ENCODE data around the gene HMGN2. TPM values are rescaled to one million over a fixed set of nuclear protein-coding genes. Genes with fewer than 3 reads are reported as not detected.

HMGN2 gene
- total RNA-seq, 4 donors from 2014 or later = 68.2 to 136 (median 88.4) TPM

DNA sequence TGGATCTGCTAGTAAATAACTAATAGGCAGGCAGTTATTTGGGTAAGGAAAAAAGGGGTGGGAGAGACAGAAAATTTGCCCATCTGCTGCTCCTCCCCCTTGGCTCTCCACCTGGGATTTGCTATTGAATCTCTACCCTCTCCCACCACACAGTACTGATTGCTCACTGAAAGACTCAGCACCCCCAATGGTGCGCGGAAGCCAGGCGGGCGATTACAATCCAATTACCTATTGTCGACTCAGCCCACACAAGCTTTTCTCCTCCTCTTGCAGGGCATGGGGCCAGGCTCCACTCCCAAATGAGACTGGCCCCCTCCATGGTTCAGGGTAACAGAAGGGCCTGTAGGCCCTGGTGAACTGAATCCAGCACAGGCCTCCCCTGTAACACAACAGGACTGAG is 2.7 kb upstream of the HMGN2 start:
- in situ Hi-C loops (cut with MboI; ENCODE audit: low sequenced_read_pairs in 4 of 4) = no loop called here
- no peak for ATAC-seq
- Histone ChIP-seq H3K4me3 (no peak overlapping the region), H3K4me1 (peaks cover 29 to 31% of the 10 kb centered on the region in 2 donors), H3K9me3 (no peaks in the 10 kb centered on the region), H3K27ac (peak overlapping the region in 1 of 4 donors; percentile 45), H3K27me3 (no peaks in the 10 kb centered on the region), H3K36me3 (peaks cover 3 to 38% of the 10 kb centered on the region in 2 donors)
- DNase-seq = no peak
- TF ChIP-seq POLR2A (IDR thresholded peaks at IDR 0.05) (no peak), CTCF (IDR thresholded peaks at IDR 0.05 in 4 of 5, conservative IDR thresholded peaks at IDR 0.05 in 1 of 5) (no peak)
- intact Hi-C loops (cut with DNase I; ENCODE audit: low total_unique reads) = no loop called here

GRCh38 chr1:26470878-26471497 is 1.3 kb upstream of the HMGN2 start:
- Histone ChIP-seq H3K27me3 (no peaks in the 10 kb centered on the region), H3K4me3 (peak overlapping the region; percentile 71 to 100 (median 94)), H3K27ac (peak overlapping the region in 3 of 4 donors; percentile 99 to 100 (median 100)), H3K4me1 (peaks cover 29 to 33% of the 10 kb centered on the region in 2 donors), H3K9me3 (no peaks in the 10 kb centered on the region), H3K36me3 (peaks cover 5 to 32% of the 10 kb centered on the region in 2 donors)
- in situ Hi-C loops (cut with MboI; ENCODE audit: low sequenced_read_pairs in 4 of 4) = no loop called here
- intact Hi-C loops (cut with DNase I; ENCODE audit: low total_unique reads) = no loop called here
- no peak for TF ChIP-seq POLR2A (IDR thresholded peaks at IDR 0.05)
- no peak for TF ChIP-seq CTCF (IDR thresholded peaks at IDR 0.05 in 4 of 5, conservative IDR thresholded peaks at IDR 0.05 in 1 of 5)
- ATAC-seq (no peak), DNase-seq (peak in 1 of 2 donors; percentile 15)

- TF ChIP-seq CTCF (IDR thresholded peaks at IDR 0.05 in 4 of 5, conservative IDR thresholded peaks at IDR 0.05 in 1 of 5) (no peak), POLR2A (IDR thresholded peaks at IDR 0.05) (no peak)
- peaks cover 5 to 32% of the 10 kb centered on the region in 2 donors for H3K36me3 ChIP-seq
- DNase-seq (peak; percentile 17 to 45), ATAC-seq (peak in 1 of 2 donors; percentile 31)
- H3K4me3 ChIP-seq = peak overlapping the region; percentile 71 to 100 (median 94)
- H3K9me3 ChIP-seq = no peaks in the 10 kb centered on the region
- H3K27me3 ChIP-seq = no peaks in the 10 kb centered on the region
- intact Hi-C loops (cut with DNase I; ENCODE audit: low total_unique reads) (no loop called here), in situ Hi-C loops (cut with MboI; ENCODE audit: low sequenced_read_pairs in 4 of 4) (no loop called here)
- peaks cover 29 to 33% of the 10 kb centered on the region in 2 donors for H3K4me1 ChIP-seq
- H3K27ac ChIP-seq = peak overlapping the region; percentile 93 to 100 (median 100)
These were observed 531 bp upstream of the HMGN2 start for GRCh38 chr1:26471498-26472319.

GRCh38 chr1:26472901-26473845 is 933 bp downstream of the HMGN2 start:
- TF ChIP-seq POLR2A (IDR thresholded peaks at IDR 0.05) (peak; percentile 72 to 76), CTCF (IDR thresholded peaks at IDR 0.05 in 4 of 5, conservative IDR thresholded peaks at IDR 0.05 in 1 of 5) (no peak)
- H3K4me1 ChIP-seq = peaks cover 29 to 33% of the 10 kb centered on the region in 2 donors
- peak; percentile 82 to 87 for ATAC-seq
- H3K9me3 ChIP-seq = no peaks in the 10 kb centered on the region
- in situ Hi-C loops (cut with MboI; ENCODE audit: low sequenced_read_pairs in 4 of 4) = no loop called here
- no peaks in the 10 kb centered on the region for H3K27me3 ChIP-seq
- intact Hi-C loops (cut with DNase I; ENCODE audit: low total_unique reads) = loop anchor here (1.0 kb wide), 2 partner anchors 27 to 41 kb away; partner anchors contain the start of gene DHDDS
- DNase-seq = peak; percentile 95 to 97
- peak overlapping the region; percentile 93 to 100 (median 100) for H3K27ac ChIP-seq
- H3K4me3 ChIP-seq = peak overlapping the region; percentile 71 to 100 (median 94)
- peaks cover 5 to 32% of the 10 kb centered on the region in 2 donors for H3K36me3 ChIP-seq

All from gastrocnemius medialis (tissue), 4 donors.